WERI-Rb-1 (cell line): ENCODE measurements around the gene PLET1.

Experiments
- DNase-seq: peaks from one replicate; pipeline ENCODE4 v3.0.0-alpha.2; 2020
- H3K27ac ChIP-seq: fragments of 250-450 bp; sonication (Bioruptor Pico); 2 replicates; pipeline ENCODE4 v1.5.1; 2020; ENCODE audit warnings: mild to moderate bottlenecking, moderate library complexity
- H3K27me3 ChIP-seq: fragments of 250-450 bp; sonication (Bioruptor Pico); 2 replicates; pipeline ENCODE4 v1.5.1; 2021; ENCODE audit warnings: mild to moderate bottlenecking, low read depth, moderate library complexity; ENCODE audit not compliant: insufficient read depth, severe bottlenecking
- H3K36me3 ChIP-seq: fragments of 250-450 bp; sonication (Bioruptor Pico); 2 replicates; pipeline ENCODE4 v1.5.1; 2020; ENCODE audit warnings: mild to moderate bottlenecking, moderate library complexity
- H3K4me3 ChIP-seq: 2 replicates; pipeline ENCODE4 v1.5.1; 2011; ENCODE audit warnings: low read depth, mild to moderate bottlenecking, control low read depth, low read length
- H3K9me3 ChIP-seq: fragments of 250-450 bp; sonication (Bioruptor Pico); 2 replicates; pipeline ENCODE4 v1.5.1; 2021; ENCODE audit warnings: mild to moderate bottlenecking, moderate library complexity; ENCODE audit not compliant: severe bottlenecking
- TF ChIP-seq, protein P1 (sequence below): IDR thresholded peaks from 2 replicates; pipeline ENCODE4 v1.5.1; 2011; ENCODE audit warnings: low read depth, mild to moderate bottlenecking, control low read depth, inconsistent platforms, low read length

PLET1 gene

GRCh38 chr11:112274007-112274783 is 13.5 kb upstream of the PLET1 start:
- Histone ChIP-seq H3K27ac (no peak overlapping the region), H3K4me3 (no peak overlapping the region), H3K9me3 (no peaks in the 10 kb centered on the region), H3K36me3 (no peaks in the 10 kb centered on the region), H3K27me3 (no peaks in the 10 kb centered on the region)
- DNase-seq, result no peak
- TF ChIP-seq, protein P1, sequence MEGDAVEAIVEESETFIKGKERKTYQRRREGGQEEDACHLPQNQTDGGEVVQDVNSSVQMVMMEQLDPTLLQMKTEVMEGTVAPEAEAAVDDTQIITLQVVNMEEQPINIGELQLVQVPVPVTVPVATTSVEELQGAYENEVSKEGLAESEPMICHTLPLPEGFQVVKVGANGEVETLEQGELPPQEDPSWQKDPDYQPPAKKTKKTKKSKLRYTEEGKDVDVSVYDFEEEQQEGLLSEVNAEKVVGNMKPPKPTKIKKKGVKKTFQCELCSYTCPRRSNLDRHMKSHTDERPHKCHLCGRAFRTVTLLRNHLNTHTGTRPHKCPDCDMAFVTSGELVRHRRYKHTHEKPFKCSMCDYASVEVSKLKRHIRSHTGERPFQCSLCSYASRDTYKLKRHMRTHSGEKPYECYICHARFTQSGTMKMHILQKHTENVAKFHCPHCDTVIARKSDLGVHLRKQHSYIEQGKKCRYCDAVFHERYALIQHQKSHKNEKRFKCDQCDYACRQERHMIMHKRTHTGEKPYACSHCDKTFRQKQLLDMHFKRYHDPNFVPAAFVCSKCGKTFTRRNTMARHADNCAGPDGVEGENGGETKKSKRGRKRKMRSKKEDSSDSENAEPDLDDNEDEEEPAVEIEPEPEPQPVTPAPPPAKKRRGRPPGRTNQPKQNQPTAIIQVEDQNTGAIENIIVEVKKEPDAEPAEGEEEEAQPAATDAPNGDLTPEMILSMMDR, result no peak

DNA sequence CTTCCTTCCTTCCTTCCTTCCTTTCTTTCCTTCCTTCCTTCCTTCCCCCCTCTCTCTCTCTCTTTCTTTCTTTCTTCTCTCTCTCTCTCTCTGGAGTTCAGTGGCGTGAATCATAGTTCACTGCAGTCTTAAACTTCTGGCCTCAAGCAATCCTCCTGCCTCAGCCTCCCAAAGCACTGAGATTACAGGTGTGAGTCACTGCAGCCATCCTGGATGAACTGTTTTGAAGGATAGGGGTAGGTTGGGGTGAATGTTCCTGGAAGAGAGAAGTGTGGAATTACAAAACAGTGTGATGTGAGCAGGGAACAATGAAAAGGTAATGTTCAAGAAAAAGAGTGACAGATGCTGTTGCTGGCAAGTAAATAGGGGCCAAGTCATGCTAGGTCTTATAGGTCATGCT is 12.4 kb upstream of the PLET1 start:
- DNase-seq, result no peak
- no peak overlapping the region for H3K4me3 ChIP-seq
- no peaks in the 10 kb centered on the region for H3K36me3 ChIP-seq
- no peaks in the 10 kb centered on the region for H3K27me3 ChIP-seq
- no peaks in the 10 kb centered on the region for H3K9me3 ChIP-seq
- TF ChIP-seq, protein P1, result no peak
- no peak overlapping the region for H3K27ac ChIP-seq

DNA sequence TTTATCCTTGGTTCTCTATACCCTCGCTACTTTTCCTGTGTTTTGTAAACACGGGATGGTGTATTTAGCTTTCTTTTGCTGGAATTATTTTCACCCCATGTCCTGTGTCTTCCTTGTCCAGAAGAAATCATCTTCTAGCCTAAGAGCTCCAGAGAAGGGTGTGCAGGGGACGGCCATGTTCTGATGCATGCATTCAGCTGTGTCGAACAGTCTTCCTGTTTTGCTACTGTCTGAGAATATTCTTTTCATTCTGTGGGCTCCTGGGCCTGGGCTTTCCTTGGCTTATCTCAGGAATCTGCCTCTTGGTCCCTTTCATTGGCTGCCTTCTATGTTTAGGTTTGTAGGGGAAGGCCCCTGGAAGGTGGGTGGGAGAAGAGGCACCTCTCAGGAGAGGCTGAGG is 10.6 kb upstream of the PLET1 start:
- no peak for DNase-seq
- Histone ChIP-seq H3K27ac (no peak overlapping the region), H3K4me3 (no peak overlapping the region), H3K36me3 (no peaks in the 10 kb centered on the region), H3K9me3 (no peaks in the 10 kb centered on the region), H3K27me3 (no peaks in the 10 kb centered on the region)
- TF ChIP-seq, protein P1, result no peak

- no peaks in the 10 kb centered on the region for H3K27me3 ChIP-seq
- no peak for DNase-seq
- H3K4me3 ChIP-seq, result no peak overlapping the region
- no peaks in the 10 kb centered on the region for H3K9me3 ChIP-seq
- H3K36me3 ChIP-seq, result no peaks in the 10 kb centered on the region
- TF ChIP-seq, protein P1, result no peak
- H3K27ac ChIP-seq, result no peak overlapping the region
Measured at GRCh38 chr11:112270551-112271180, 10.0 kb upstream of the PLET1 start.

DNA sequence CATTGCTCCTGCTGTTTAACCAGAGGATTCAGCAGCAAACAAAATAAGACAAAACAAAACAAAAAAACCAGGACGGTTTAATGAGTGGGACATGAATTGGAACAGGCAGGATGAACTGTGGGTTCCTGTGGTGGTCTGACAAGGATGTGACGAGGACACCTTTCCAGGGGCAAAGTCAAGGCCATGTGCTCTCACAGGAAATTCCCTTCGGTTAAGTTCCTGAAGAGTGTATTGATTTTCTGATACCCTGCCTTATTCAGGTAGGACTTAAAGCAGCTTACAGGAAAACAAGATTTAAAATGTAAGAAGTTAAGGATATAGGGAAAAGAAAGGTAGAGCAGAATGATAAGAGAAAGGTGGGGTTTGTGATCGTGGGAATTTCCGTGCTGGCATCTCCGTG is 8.5 kb upstream of the PLET1 start:
- TF ChIP-seq, protein P1, result no peak
- Histone ChIP-seq H3K4me3 (no peak overlapping the region), H3K27me3 (no peaks in the 10 kb centered on the region), H3K36me3 (no peaks in the 10 kb centered on the region), H3K27ac (no peak overlapping the region), H3K9me3 (no peaks in the 10 kb centered on the region)
- DNase-seq, result no peak
